ENCODE measurements around the gene SMARCD3.

SMARCD3 gene

DNA sequence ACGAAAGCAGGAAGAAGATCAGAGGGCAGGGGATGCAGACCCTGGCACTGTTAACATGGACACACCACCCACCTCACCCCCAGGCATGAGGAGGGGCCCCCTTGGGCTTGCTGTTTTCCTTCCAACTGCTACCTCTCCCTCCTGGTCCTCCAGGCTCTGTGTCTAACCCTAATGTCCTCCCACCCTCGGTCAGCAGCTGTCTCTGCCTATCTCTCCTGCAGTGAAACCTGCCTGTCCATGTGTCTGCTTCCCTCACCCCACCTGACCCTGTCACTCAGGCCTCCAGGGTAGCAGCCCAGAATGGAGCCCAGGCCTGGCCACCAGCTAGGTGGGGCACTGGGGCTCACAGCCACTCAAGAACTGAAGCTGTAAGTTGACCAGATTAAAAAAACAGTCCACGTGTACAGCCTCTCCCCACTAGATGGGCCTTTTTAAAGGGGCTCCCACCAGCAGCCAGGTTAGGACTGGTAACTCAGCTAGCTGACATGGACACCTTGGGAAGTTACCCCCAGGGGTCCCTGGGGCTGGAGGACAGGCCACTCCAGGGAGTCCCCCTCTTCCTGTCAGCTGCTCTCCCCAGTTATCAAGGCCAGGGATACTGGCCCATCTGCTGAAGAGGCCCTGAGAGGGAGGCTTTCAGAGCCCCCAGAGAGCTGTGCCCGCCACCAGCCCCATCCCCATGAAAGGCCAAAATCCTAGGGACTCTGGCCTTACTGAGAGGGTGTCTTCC lies 1.5 kb downstream of the SMARCD3 start:
- no peak for DNase-seq

DNA sequence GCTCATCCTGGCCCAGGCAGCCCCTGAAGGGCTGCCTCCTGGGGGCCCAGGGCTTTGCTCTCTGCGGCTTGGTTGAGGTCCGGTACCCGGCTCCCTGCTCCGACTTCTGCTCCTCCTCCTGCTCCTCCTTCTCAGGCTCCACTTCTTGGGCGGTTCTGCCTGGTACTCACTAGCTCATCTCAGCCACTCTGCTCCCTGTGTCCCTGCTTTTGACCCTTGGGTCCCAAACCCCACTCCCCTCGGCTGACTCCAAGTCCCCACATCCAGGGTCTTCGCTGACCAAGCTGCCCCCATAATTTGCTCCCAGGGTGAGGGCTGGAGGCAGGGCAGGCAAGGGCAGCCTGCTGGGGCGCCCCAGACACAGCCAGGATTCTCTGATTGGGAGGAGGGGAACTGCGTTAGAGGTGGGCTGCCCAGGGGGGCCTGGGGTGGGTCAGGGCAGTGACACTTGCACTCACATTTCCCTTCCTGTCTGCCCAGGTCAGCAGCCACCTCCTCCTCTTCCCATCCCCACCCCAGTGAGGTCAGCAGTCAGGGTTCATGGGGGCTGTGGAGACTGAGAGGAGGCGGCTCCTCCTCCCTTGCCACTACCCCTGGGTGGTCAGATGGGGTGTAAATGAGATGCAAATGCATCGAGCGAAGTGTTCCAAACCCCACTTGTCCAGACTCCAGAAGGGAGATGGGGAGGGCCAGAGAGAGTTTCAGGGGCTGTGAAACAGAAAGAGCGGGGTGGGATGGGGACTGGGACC lies 2.2 kb downstream of the SMARCD3 start:
- DNase-seq, result no peak

DNA sequence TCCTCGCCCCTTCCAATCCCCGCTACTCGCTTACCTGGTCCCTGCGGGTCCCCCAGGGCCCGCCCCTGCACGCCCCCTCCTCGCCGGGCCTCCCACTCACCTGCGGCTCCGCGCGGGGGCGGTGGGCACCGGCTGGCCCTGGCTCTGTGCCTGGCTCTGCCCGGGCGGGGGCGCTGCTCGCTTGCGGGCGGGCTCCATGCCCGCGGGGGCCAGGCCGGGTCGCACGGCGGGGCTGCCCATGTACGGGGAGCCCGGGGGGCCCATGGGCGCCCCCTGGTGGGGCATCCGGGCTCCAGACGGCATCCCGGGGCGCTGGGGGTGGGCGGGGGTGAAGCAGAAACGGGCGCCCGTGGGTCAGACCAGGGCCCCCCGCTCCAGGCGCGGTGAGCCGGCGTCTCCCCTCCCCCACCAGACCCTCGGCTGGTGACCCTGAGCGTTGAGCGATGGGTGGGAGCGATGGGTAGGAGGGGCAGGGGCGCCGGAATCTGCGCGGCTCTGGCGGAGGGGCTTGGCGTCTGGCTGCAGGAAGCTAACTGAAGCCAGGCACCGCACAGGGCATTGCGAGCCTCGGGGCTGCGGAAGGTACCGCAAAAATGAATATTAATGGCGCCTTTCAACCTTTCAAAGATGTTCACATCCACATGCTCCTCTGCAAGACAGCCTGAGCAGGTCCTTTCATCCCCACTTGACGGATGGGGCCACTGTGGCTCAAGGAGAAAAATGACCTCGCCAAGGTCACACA lies 3.0 kb downstream of the SMARCD3 start:
- DNase-seq, result no peak

DNA sequence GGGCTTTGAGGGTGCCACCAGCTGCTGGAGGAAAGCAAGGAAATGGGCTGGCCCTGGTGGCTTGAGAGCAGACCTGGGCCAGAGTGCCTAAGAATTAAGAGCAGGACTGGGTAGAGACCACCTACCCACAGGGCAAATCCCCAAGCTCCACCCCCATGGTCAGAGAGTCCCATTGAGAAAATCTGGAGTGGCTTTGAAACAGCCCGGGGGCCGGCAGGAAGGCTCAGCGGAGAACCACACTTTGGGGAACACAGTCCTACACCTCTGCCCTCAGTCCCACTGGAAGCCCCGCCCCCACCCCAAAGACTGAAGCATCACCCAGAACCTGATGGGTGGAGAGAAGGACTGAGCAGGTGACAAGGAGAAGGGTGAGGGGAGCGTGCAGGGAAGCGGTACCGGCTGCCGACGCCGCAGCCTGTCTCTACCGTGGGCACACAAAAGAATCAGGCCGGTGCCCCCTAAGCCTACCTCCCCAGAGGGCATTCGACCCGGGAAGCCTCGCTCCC lies 3.6 kb downstream of the SMARCD3 start:
- no peak for DNase-seq

DNA sequence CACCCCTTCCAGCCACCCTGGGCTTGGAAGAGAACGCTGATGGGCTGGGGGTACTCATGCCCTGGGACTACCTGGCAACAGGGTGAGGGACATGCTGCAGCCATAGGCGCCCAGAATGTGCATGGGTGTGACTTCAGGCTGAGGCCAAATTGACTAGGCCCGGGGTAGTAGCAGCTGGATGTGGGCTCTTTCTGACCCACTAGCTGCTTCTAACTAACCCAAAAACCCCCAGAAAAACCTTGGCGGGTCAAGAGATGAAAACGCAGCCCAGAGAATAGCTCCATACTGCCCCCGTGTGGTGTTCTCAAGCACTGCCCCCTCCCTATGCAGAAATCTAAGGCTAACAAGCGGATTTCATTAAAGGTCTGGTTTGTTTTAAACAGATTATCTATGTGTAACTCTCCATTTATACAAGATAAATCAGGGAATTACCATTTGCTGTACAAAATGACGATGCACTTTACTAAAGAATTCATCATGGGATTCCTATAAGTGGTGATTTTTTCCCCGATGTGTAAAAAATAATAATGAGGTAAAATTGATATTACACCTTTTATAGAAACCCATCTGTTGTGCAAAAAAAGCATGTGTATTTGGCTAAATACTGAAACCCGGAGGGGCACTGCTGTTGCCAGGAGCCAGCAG lies 4.2 kb downstream of the SMARCD3 start:
- DNase-seq, result peak; percentile 47

DNA sequence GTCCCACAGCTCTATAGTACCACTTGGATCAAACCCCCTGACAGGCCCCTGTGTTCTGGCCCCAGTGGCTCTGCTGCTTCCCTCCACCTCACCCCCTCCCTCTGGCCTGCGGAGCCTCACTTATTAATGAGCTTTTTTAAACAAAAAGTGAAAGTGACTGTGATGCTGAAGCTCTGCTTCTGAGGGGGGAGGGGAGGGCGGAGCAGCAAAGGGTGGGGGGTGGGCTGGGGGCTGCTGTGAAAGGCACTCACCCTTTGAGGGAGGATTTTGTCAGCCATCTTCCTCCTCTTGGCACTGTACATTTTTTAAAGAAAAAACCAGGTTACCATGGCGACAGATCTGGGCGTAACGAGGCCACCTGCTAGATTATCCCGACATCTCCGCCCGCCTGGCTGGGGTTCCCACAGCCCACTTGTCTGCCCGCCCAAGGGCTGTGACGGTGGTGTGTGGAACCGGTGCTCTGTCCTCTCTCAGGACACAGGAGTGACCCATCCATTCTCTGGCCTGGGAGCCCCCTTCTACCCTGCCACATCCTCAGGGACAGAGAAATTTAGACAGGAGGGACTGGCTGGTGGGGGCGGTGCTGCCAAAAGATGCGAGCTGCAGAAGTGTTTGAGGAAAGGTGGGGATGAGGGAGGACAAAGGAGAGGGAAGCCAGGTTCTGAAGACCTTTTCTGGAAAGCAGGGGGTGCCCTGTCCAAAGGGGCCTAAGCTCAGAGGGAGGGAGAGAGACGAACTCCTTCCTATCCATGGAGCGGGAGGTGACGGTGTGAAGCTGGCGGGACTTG lies 4.9 kb downstream of the SMARCD3 start:
- no peak for DNase-seq

DNA sequence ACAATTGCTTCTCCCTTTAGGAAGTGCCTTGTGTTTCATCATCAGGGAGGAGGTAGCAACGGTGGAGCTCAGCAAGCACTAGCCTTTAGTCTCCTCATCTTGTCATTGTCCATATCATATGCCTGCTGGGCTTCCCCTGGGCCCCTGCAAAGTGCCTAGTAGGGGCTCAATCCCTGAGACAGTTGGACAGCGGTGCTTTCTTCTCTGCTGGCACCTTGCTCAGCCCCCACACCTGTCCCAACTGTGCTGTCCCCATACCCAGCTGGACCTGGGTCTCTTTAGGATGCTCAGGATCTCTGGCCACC lies 5.5 kb downstream of the SMARCD3 start:
- DNase-seq, result no peak

DNA sequence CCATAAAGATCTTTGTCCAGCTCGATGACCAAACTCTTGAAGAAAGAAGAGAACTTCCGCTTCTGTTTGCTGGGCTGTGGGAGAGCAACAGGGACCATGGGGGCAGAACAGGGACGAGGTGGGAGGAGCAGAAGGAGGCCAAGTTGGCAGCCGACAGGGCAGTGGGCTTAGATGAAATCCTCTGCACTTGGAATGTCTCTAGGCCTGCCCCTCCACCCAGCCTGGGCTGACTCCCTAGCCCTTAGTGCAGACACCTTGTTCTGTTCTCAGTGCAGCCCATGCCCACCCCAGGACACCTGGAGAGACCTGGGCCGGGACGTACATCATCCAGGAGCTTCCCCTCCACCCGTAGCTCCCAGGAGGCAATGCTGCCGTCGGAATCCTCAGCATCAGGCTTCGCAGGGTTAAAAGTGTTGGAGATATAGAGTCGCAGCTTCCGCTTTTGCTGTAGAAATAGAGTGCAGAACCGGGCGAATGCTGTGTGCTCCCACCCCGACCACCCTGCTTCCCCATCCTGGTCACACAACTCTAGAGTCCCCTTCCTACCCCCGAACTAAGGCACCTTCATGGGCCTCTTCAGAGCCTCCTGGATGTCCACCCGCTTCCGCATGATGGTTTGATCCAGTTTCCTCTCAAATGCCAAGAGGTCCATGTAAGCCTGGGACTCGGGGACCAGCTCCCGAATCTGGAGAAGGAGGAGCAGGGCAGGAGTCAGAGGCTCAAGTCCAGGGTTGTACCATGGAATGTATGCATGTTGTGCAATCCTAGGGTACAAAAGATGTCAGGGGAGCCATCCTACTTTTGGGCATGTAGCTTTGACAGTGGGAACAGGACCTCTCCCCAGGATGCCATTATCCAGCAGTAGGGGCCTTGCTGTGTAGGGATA lies 6.1 kb downstream of the SMARCD3 start:
- no peak for DNase-seq

DNA sequence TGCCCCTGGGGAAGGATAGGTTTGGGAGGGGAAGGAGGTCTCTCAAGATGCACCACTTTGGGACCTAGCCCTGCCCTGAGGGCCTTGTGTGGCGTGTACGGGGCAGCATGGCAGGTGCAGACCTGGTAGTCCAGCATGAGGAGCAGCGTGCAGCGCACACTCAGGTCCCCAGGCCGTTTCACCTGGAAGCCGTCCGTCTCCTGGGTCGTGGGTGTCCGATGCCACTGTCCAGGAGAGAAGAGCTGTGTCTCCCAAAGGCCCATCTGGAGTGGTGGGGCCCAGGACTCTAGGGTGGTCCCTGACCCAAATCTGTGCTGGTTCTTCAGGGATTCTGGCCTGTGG lies 6.8 kb downstream of the SMARCD3 start:
- no peak for DNase-seq

DNA sequence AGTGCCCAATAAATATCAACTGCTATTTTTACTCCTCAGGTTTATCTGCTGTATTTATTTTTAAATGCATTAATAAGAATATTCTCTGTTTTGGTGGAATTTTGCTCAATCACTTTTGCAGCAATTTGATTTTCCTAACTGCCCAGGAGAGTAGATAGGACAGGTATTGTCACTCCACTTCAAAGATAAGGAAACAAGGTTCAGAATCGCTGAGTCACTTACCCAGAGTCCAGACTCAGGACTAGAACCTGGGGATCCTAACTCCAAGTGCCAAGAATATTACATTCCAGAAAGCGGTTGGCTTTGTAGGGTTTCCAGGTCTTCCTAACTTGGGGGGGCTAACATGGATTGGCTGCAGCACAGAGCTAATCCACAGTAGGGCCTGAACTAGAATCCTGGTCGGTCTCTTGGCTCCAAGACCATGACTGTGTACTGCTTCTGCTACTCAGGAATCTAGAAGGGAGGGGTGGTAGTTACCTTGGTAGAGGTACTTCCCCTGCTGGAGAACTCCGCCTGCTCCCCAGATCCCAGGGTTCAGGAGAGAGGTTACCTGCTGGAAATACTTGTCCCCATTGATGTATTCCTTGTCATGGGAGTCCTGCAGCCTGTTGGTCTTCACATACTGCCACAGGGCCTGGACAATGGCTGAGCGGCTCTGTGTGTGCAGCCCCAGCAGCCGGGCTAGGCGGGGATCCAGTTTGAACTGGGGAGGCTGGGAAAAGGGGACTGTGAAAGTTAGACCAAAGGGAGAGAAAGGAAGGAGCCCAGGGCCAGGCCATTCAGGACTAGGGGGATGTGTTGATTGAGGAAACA lies 7.3 kb downstream of the SMARCD3 start:
- no peak for DNase-seq

DNA sequence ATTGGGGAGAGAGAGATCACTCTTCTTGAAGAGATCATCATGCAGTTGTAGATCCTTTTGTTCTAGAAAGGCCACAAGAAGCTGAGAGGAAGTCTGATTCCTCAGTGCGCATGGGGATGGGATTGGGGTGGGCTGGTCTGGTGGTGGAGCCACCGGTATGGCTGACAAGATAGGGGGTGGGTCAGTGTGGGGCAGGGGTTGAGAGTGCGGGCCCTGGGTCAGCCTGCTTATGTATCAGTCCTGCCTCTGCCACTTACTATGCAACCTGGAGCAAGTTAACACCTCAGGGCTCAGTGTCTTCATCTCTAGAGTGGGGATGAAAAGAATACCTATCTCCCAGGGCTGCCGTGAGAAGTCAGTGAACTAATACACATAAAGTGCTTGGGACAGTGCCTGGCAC lies 8.0 kb downstream of the SMARCD3 start:
- DNase-seq, result no peak

DNA sequence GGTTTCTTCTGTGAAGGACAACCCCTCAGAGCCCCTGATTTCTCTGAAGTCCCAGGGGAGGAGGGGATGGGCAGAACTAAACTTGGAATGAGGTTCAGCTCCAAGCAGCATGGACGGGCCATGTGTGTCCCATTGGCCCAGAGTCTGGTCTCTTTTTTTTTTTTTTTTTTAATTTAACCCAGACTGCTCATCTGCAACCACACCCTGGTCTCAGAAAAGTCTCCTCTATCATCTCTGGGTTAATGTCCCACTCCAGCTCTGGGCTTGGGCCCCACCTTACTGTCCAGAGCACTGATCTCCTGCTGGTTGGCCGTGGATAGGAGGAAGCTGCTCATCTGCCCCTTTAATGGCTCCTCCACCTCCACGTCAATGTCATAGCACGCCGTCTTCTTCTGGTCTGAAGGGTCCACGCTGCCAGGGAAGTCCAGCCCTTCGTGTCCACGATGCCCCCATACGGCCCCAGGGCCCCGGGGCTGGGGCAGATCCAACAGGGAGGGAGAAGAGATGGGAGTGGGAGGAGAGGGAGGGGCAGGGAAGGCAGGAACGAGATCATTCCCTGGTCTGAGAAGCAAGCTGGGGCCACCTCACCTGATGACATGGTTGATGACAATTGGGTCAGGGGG lies 8.5 kb downstream of the SMARCD3 start:
- DNase-seq, result no peak

DNA sequence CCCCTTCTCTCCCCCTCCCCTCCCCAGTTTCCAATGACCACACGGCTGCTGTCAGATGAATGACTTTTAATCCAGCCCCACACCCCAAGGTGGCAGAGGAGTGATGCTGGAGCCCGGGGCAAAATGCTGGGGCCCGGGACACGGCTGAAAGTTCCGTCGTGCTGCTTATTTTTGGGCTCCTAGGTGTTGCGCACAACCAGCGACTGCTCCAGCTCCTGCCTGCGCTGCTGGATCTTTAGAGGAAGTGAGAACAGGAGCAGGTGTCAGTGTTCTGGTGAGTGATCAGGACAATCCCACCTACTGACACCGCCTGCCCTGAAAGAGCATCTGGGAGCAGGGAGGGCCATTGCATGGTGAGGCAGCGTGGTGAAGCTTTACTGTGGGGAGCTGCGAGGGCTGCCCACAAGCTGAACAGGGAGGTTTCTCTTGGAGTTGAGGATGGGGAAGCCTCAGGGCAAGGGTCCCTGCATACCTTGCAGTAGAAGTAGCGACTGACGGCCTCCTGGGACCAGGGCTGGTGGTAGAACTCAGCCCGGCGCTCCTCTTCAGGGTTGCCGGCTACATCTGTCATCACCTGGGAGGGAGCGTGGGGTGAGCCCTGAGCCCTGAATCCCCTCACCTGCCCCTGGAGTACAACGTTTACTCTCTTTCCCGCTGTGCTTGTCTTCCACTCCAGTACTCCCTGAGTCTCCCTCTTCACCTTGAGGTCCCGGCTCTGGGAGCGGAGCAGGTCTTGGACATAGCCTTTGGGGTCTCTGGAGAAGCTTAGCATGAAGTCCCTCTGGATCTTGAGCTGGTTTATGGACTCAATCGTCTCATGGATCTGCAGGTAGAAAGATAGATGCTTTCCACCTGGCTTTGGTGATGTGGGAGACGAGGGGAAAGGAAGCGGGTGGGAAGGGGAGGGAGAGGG lies 9.3 kb downstream of the SMARCD3 start:
- DNase-seq, result no peak

DNA sequence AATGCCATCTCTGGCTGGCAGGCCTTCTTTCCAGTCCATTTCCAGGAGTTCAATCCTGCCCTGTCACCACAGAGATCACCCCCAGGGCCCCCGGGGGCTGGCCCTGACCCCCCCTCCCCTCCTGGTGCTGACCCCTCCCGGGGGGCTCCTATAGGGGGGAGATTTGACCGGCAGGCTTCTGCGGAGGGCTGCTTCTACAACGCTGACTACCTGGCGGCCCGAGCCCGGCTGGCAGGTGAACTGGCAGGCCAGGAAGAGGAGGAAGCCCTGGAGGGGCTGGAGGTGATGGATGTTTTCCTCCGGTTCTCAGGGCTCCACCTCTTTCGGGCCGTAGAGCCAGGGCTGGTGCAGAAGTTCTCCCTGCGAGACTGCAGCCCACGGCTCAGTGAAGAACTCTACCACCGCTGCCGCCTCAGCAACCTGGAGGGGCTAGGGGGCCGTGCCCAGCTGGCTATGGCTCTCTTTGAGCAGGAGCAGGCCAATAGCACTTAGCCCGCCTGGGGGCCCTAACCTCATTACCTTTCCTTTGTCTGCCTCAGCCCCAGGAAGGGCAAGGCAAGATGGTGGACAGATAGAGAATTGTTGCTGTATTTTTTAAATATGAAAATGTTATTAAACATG lies 10.2 kb downstream of the SMARCD3 start:
- DNase-seq, result no peak

DNA sequence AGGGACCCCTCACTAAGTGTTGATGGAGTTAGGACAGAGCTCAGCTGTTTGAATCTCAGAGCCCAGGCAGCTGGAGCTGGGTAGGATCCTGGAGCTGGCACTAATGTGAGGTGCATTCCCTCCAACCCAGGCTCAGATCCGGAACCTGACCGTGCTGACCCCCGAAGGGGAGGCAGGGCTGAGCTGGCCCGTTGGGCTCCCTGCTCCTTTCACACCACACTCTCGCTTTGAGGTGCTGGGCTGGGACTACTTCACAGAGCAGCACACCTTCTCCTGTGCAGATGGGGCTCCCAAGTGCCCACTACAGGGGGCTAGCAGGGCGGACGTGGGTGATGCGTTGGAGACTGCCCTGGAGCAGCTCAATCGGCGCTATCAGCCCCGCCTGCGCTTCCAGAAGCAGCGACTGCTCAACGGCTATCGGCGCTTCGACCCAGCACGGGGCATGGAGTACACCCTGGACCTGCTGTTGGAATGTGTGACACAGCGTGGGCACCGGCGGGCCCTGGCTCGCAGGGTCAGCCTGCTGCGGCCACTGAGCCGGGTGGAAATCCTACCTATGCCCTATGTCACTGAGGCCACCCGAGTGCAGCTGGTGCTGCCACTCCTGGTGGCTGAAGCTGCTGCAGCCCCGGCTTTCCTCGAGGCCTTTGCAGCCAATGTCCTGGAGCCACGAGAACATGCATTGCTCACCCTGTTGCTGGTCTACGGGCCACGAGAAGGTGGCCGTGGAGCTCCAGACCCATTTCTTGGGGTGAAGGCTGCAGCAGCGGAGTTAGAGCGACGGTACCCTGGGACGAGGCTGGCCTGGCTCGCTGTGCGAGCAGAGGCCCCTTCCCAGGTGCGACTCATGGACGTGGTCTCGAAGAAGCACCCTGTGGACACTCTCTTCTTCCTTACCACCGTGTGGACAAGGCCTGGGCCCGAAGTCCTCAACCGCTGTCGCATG lies 11.0 kb downstream of the SMARCD3 start:
- no peak for DNase-seq

DNA sequence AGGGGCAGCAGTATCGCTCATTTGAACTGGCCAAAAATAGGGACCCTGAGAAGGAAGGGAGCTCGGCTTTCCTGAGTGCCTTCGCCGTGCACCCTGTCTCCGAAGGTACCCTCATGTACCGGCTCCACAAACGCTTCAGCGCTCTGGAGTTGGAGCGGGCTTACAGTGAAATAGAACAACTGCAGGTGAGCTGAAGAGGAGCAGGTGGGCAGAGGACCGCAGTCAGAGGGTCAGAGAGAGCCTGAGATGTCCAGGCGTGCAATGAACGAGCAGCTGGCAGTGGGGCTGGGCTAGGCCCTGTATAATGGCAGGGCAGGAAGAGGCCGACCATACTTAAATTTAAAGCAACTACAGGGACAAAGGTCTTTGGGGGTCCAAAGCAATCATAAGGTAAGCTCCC lies 12.1 kb downstream of the SMARCD3 start:
- no peak for DNase-seq

DNA sequence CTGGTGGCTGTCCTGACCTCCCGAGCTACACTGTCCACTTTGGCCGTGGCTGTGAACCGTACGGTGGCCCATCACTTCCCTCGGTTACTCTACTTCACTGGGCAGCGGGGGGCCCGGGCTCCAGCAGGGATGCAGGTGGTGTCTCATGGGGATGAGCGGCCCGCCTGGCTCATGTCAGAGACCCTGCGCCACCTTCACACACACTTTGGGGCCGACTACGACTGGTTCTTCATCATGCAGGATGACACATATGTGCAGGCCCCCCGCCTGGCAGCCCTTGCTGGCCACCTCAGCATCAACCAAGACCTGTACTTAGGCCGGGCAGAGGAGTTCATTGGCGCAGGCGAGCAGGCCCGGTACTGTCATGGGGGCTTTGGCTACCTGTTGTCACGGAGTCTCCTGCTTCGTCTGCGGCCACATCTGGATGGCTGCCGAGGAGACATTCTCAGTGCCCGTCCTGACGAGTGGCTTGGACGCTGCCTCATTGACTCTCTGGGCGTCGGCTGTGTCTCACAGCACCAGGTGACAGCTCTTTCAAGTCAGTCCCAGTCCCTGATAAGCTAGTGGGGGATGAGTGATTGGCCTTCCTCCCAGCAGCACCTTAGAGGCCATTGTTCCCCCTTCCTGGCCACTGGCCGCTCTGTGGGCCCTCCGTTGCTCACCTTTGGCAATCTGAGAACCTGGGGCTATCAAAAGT lies 13.3 kb downstream of the SMARCD3 start:
- no peak for DNase-seq
